Measurements from ENCODE around the gene C19orf44.
"Not testable (repeated sequence)": the region's sequence is repeated elsewhere in the genome, so short reads cannot be mapped to it uniquely, and the experiment has no call there.

C19orf44 gene

GRCh38 chr19:16537111-16537510 lies 40.9 kb downstream of the C19orf44 start:
- no peak for DNase-seq (ENCODE audit: low spot score)

DNA sequence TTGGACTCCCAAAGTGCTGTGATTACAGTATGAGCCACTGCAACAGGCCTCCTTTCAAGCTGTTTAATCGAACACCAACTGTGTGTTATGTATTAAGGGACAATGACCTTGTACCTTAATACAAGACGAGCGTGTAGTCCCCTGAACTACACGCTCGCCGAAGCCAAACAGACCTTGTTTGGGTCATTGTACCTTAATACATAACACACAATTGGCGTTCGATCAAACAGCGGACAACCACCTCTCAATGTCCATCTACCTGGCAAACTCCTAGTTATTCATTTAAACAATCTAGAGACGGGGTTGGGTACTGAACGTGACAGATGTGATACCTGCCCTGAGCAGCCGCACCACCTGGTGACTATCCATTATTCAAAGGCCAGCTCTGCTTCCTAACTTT lies 44.8 kb downstream of the C19orf44 start:
- DNase-seq (ENCODE audit: low spot score): no peak

GRCh38 chr19:16541526-16542044 lies 45.4 kb downstream of the C19orf44 start:
- DNase-seq (ENCODE audit: low spot score): no peak

GRCh38 chr19:16542045-16542909 lies 46.1 kb downstream of the C19orf44 start, which contains the start of gene CHERP:
CHERP (minus strand) TSS chr19:16542437; CDS start chr19:16542378, 59 bp downstream.
- DNase-seq (ENCODE audit: low spot score): peak; percentile 94

GRCh38 chr19:16542910-16543472 lies 46.8 kb downstream of the C19orf44 start:
- DNase-seq (ENCODE audit: low spot score): peak; percentile 29

DNA sequence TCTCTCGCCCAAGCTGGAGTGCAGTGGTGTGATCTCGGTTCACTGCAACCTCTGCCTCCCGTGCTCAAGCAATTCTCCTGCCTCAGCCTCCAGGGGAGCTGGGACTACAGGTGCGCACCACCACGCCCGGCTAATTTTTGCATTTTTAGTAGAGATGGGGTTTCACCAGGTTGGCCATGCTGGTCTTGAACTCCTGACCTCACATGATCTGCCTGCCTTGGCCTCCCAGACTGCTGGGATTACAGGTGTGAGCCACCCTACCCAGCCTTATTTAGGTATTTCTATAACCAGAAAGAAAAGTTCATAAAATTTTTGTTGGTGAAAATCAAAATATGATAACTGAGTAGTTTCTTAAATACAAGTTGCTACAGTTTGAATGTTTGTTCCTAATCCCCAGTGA lies 47.5 kb downstream of the C19orf44 start:
- not testable (repeated sequence) for DNase-seq (ENCODE audit: low spot score)

- DNase-seq (ENCODE audit: low spot score): no peak
These were observed 48.5 kb downstream of the C19orf44 start for GRCh38 chr19:16544473-16545231.

DNA sequence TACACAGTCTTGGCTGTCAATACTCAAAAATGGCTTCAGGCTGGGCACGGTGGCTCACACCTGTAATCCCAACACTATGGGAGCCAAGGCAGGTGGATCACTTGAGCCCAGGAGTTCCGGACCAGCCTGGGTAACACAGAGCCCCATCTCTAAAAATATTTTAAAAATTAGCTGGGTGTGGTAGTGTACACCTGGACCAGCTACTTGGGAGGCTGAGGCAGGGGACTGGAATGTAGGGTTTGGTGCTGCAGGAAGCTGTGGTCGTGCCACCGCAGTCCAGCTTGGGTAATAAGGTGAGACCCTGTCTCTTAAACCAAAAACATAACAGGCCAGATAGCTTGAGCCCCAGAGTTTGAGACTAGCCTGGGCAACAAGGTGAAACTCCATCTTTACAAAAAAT lies 52.8 kb downstream of the C19orf44 start:
- DNase-seq (ENCODE audit: low spot score): no peak

GRCh38 chr19:16551902-16552301 lies 55.7 kb downstream of the C19orf44 start:
- DNase-seq (ENCODE audit: low spot score): not testable (repeated sequence)

- DNase-seq (ENCODE audit: low spot score): no peak
These were observed 58.6 kb downstream of the C19orf44 start for GRCh38 chr19:16554776-16555175.

- DNase-seq (ENCODE audit: low spot score): no peak
These were observed 63.6 kb downstream of the C19orf44 start for GRCh38 chr19:16559780-16560276.

- no peak for DNase-seq (ENCODE audit: low spot score)
These were observed 65.2 kb downstream of the C19orf44 start for GRCh38 chr19:16561382-16561781.

- DNase-seq (ENCODE audit: low spot score): no peak
These were observed 66.4 kb downstream of the C19orf44 start for GRCh38 chr19:16562608-16563025.

- DNase-seq (ENCODE audit: low spot score): no peak
These were observed 68.6 kb downstream of the C19orf44 start for GRCh38 chr19:16564842-16565241.

DNA sequence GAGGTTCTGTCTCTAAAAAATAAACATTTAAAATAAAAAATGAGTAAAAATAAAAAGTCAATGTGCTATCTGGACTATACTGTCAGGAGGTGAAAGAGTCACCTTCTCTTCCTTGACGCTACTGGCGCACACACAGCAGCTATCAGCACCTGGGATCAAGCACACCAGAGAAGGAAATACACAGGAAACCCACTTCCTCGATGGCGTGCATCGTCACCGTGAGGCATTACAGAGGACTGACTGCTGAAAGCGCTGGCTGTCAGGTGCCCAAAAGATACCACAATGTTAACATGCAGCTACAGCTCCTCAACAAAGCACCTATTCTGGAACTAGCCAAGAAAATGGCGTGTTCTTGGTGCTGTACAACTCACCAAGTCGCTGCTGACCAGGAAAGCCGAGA lies 70.0 kb downstream of the C19orf44 start:
- DNase-seq (ENCODE audit: low spot score): no peak

- DNase-seq (ENCODE audit: low spot score): no peak
These were observed 70.5 kb downstream of the C19orf44 start for GRCh38 chr19:16566702-16567101.

GRCh38 chr19:16569609-16570320 lies 73.6 kb downstream of the C19orf44 start:
- no peak for DNase-seq (ENCODE audit: low spot score)

Measured in hematopoietic multipotent progenitor cell treated with erythropoietin and hydrocortisone succinate and interleukin-3 and kit ligand, for 15 days (in vitro differentiated cells).